Measurements from ENCODE around the gene RFWD3. TPM values are rescaled to one million over a fixed set of nuclear protein-coding genes. Genes with fewer than 3 reads are reported as not detected.

The RFWD3 gene
- total and polyA plus RNA-seq, 2 of the 13 experiments (the other 11 are each of a cell fraction or from before 2014, with no cell fraction given) = 23.4 to 62.6 TPM

GRCh38 chr16:74606521-74607309 is 60.0 kb downstream of the RFWD3 start, which contains the start of gene GLG1 (continued):
- peak; percentile 78; the same call in 1 of the 2 replicates for TF ChIP-seq SMAD9 (CRISPR knock-in tag; IDR thresholded peaks at IDR 0.05)
- peak; percentile 29; the same call in 1 of the 2 replicates for TF ChIP-seq RXRB (CRISPR knock-in tag; IDR thresholded peaks at IDR 0.05; ENCODE audit: borderline replicate concordance)
- TF ChIP-seq ETV5 (CRISPR knock-in tag; IDR thresholded peaks at IDR 0.05; ENCODE audit: borderline replicate concordance) = no peak; the same call in 1 of the 2 replicates
- peak; percentile 93 for TF ChIP-seq CENPT (CRISPR knock-in tag; IDR thresholded peaks at IDR 0.05; ENCODE audit: low read depth)
- no peak; the same call in 1 of the 2 replicates for TF ChIP-seq RCOR2 (CRISPR knock-in tag; IDR thresholded peaks at IDR 0.05)
- TF ChIP-seq CAMTA2 (CRISPR knock-in tag; IDR thresholded peaks at IDR 0.05; ENCODE audit: borderline replicate concordance) = peak; percentile 80; the same call in 1 of the 2 replicates
- TF ChIP-seq NPAS2 (CRISPR knock-in tag; IDR thresholded peaks at IDR 0.05; ENCODE audit: borderline replicate concordance) = no peak
- TF ChIP-seq, protein P1, sequence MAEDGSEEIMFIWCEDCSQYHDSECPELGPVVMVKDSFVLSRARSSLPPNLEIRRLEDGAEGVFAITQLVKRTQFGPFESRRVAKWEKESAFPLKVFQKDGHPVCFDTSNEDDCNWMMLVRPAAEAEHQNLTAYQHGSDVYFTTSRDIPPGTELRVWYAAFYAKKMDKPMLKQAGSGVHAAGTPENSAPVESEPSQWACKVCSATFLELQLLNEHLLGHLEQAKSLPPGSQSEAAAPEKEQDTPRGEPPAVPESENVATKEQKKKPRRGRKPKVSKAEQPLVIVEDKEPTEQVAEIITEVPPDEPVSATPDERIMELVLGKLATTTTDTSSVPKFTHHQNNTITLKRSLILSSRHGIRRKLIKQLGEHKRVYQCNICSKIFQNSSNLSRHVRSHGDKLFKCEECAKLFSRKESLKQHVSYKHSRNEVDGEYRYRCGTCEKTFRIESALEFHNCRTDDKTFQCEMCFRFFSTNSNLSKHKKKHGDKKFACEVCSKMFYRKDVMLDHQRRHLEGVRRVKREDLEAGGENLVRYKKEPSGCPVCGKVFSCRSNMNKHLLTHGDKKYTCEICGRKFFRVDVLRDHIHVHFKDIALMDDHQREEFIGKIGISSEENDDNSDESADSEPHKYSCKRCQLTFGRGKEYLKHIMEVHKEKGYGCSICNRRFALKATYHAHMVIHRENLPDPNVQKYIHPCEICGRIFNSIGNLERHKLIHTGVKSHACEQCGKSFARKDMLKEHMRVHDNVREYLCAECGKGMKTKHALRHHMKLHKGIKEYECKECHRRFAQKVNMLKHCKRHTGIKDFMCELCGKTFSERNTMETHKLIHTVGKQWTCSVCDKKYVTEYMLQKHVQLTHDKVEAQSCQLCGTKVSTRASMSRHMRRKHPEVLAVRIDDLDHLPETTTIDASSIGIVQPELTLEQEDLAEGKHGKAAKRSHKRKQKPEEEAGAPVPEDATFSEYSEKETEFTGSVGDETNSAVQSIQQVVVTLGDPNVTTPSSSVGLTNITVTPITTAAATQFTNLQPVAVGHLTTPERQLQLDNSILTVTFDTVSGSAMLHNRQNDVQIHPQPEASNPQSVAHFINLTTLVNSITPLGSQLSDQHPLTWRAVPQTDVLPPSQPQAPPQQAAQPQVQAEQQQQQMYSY (CRISPR knock-in tag; IDR thresholded peaks at IDR 0.05) = peak; percentile 72; the same call in 1 of the 2 replicates
- peak; percentile 84 for TF ChIP-seq RXRA (CRISPR knock-in tag; IDR thresholded peaks at IDR 0.05)
- TF ChIP-seq MXD4 (CRISPR knock-in tag; IDR thresholded peaks at IDR 0.05) = peak; percentile 76; the same call in 1 of the 2 replicates
- TF ChIP-seq, protein P2, sequence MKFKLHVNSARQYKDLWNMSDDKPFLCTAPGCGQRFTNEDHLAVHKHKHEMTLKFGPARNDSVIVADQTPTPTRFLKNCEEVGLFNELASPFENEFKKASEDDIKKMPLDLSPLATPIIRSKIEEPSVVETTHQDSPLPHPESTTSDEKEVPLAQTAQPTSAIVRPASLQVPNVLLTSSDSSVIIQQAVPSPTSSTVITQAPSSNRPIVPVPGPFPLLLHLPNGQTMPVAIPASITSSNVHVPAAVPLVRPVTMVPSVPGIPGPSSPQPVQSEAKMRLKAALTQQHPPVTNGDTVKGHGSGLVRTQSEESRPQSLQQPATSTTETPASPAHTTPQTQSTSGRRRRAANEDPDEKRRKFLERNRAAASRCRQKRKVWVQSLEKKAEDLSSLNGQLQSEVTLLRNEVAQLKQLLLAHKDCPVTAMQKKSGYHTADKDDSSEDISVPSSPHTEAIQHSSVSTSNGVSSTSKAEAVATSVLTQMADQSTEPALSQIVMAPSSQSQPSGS (CRISPR knock-in tag; IDR thresholded peaks at IDR 0.05) = peak; percentile 86
- TF ChIP-seq, protein P3, sequence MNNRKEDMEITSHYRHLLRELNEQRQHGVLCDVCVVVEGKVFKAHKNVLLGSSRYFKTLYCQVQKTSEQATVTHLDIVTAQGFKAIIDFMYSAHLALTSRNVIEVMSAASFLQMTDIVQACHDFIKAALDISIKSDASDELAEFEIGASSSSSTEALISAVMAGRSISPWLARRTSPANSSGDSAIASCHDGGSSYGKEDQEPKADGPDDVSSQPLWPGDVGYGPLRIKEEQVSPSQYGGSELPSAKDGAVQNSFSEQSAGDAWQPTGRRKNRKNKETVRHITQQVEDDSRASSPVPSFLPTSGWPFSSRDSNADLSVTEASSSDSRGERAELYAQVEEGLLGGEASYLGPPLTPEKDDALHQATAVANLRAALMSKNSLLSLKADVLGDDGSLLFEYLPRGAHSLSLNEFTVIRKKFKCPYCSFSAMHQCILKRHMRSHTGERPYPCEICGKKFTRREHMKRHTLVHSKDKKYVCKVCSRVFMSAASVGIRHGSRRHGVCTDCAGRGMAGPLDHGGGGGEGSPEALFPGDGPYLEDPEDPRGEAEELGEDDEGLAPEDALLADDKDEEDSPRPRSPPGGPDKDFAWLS (CRISPR knock-in tag; IDR thresholded peaks at IDR 0.05; ENCODE audit: borderline replicate concordance) = 0 out of 2 replicates have a peak, but pooled peaks have one; percentile 74
- TF ChIP-seq ZNF749 (CRISPR knock-in tag; IDR thresholded peaks at IDR 0.05; ENCODE audit: borderline replicate concordance) = 0 out of 2 replicates have a peak, but pooled peaks have one; percentile 10
- no peak for TF ChIP-seq ZBTB7A (CRISPR knock-in tag; IDR thresholded peaks at IDR 0.05)
- peak; percentile 71; the same call in 1 of the 2 replicates for TF ChIP-seq HNRNPUL1 (IDR thresholded peaks at IDR 0.05; ENCODE audit: low read depth, low read length)
- no peak for TF ChIP-seq PTBP1 (IDR thresholded peaks at IDR 0.05; ENCODE audit: low read depth, low read length, poor library complexity, severe bottlenecking)
- peak; percentile 100 for TF ChIP-seq PHF8 (CRISPR knock-in tag; IDR thresholded peaks at IDR 0.05)
- peak; percentile 92; the same call in 1 of the 2 replicates for TF ChIP-seq ZNF816 (CRISPR knock-in tag; IDR thresholded peaks at IDR 0.05; ENCODE audit: borderline replicate concordance)
- TF ChIP-seq DZIP1 (CRISPR knock-in tag; IDR thresholded peaks at IDR 0.05) = peak; percentile 68; the same call in 1 of the 2 replicates

Data from HepG2 (cell line).